HL-60/S4 treated with phorbol 12-myristate 13-acetate at 8.2 ng/mL for 4 days and 3 days (cell line): ENCODE data around the gene GFRA1.

Source experiments
- in situ Hi-C: fragments of 300-500 bp; cut with MboI; formaldehyde crosslinking; loops from 2 replicates; pipeline ENCODE4 v1.15.0; 2022; ENCODE audit warnings: low sequenced_read_pairs

The GFRA1 gene

GRCh38 chr10:116134322-116134721, 138.7 kb downstream of the GFRA1 start:
- in situ Hi-C loops = no loop called here

GRCh38 chr10:116133634-116134033, 139.4 kb downstream of the GFRA1 start:
- in situ Hi-C loops = no loop called here

- in situ Hi-C loops = no loop called here
These were observed 140.1 kb downstream of the GFRA1 start for GRCh38 chr10:116132780-116133399.

GRCh38 chr10:116130006-116130405, 143.0 kb downstream of the GFRA1 start:
- in situ Hi-C loops = no loop called here

GRCh38 chr10:116126954-116127695, 145.9 kb downstream of the GFRA1 start:
- in situ Hi-C loops = no loop called here

- in situ Hi-C loops = no loop called here
These were observed 146.8 kb downstream of the GFRA1 start for GRCh38 chr10:116126239-116126638.

- in situ Hi-C loops = no loop called here
These were observed 147.8 kb downstream of the GFRA1 start for GRCh38 chr10:116125180-116125579.

- in situ Hi-C loops = no loop called here
These were observed 148.2 kb downstream of the GFRA1 start for GRCh38 chr10:116124777-116125176.

- in situ Hi-C loops = no loop called here
These were observed 150.3 kb downstream of the GFRA1 start for GRCh38 chr10:116122664-116123063.

- in situ Hi-C loops = no loop called here
These were observed 151.1 kb downstream of the GFRA1 start for GRCh38 chr10:116121640-116122525.

- in situ Hi-C loops = no loop called here
These were observed 152.1 kb downstream of the GFRA1 start for GRCh38 chr10:116120688-116121455.

- in situ Hi-C loops = no loop called here
These were observed 154.2 kb downstream of the GFRA1 start for GRCh38 chr10:116118847-116119246.

- in situ Hi-C loops = no loop called here
These were observed 157.2 kb downstream of the GFRA1 start for GRCh38 chr10:116115797-116116196.

- in situ Hi-C loops = no loop called here
These were observed 157.9 kb downstream of the GFRA1 start for GRCh38 chr10:116115036-116115641.

GRCh38 chr10:116113721-116114501, 159.1 kb downstream of the GFRA1 start:
- in situ Hi-C loops = no loop called here

- in situ Hi-C loops = no loop called here
These were observed 160.5 kb downstream of the GFRA1 start for GRCh38 chr10:116112232-116113231.

GRCh38 chr10:116111483-116112095, 161.4 kb downstream of the GFRA1 start:
- in situ Hi-C loops = no loop called here

- in situ Hi-C loops = no loop called here
These were observed 162.3 kb downstream of the GFRA1 start for GRCh38 chr10:116110736-116111135.
